Epithelial cell of proximal tubule (primary cell): ENCODE measurements around the gene NISCH. TPM values are rescaled to one million over a fixed set of nuclear protein-coding genes. Genes with fewer than 3 reads are reported as not detected.

ENCODE experiments used
- DNase-seq: peaks from one replicate; pipeline ENCODE4 v3.0.0-alpha.2; 2011; ENCODE audit warnings: low read depth
- H3K4me3 ChIP-seq: 2 replicates; pipeline ENCODE4 v1.5.1; 2011; ENCODE audit warnings: low read depth, mild to moderate bottlenecking, low read length
- total RNA-seq: library from RNA; depleted of rRNA; stranded (reverse); fragments of >200 nt; gene quantifications from 2 replicates; pipeline ENCODE4 v1.2.3, GENCODE V29; 2015
- TF ChIP-seq, protein P1 (sequence below): conservative IDR thresholded peaks from 2 replicates; pipeline ENCODE4 v1.5.1; 2012; ENCODE audit warnings: low read depth, mild to moderate bottlenecking, low read length

NISCH gene
- total RNA-seq, 1 donor from 2014 or later, result 40.8 TPM

DNA sequence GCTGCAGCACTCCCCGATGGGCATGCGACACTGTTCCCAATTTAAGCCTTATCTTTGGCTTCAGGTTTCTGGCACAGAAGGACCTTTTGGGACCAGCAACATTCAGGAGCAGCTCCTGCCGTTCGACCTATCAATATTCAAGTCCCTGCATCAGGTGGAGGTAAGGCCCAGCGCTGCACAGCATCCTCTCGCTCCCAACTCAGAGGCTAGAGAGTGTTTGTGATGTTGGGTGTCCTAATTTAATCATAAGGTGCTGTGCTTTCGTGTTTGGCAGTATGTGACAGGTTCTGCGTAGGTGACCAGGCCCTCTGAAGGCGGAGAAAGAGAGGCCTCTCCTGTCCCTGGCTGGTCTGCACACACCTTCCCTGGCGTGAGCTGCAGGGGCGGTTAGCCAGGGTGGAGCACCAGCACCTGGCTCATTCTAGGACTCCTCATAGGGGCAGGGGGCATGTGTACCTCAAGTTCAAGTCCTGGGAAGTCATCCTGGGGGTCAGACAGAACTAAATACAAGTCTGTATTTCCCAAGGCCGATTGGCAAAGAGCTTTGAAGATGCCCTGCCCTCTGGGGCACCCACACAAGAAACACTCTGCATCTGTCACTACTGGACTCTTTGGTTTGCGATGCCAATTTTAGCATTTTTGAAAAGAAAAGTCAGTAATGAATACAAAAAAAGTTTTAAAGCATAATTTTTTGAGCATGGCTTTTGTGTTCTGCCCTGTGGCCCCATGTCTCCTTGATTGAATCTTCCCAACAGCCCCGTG lies 17.0 kb downstream of the NISCH start:
- DNase-seq, result no peak
- TF ChIP-seq, protein P1, sequence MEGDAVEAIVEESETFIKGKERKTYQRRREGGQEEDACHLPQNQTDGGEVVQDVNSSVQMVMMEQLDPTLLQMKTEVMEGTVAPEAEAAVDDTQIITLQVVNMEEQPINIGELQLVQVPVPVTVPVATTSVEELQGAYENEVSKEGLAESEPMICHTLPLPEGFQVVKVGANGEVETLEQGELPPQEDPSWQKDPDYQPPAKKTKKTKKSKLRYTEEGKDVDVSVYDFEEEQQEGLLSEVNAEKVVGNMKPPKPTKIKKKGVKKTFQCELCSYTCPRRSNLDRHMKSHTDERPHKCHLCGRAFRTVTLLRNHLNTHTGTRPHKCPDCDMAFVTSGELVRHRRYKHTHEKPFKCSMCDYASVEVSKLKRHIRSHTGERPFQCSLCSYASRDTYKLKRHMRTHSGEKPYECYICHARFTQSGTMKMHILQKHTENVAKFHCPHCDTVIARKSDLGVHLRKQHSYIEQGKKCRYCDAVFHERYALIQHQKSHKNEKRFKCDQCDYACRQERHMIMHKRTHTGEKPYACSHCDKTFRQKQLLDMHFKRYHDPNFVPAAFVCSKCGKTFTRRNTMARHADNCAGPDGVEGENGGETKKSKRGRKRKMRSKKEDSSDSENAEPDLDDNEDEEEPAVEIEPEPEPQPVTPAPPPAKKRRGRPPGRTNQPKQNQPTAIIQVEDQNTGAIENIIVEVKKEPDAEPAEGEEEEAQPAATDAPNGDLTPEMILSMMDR, result no peak

DNA sequence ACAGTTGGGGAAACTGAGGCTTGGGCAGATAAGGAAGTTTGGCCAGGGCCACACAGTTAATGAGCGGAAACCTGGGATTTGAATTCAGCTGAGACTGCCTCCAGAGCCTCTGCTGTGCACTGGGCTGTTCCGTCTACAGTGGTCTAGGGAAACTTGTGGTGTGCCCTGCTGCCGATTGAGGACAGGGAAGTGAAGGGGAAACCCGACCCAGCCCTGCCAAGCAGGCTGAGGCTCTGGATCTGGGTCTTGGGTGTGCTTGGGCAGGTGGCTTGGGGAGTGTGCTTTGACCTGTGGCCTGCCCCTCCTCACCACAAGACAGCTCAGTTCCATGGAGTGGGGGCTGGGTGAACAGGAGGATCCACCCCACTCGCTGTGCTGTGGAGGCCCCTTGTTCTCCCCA lies 17.6 kb downstream of the NISCH start:
- H3K4me3 ChIP-seq, result no peak overlapping the region
- TF ChIP-seq, protein P1, result no peak
- DNase-seq, result no peak

More for the DNA sequence above, 17.0 kb downstream of the NISCH start:
- H3K4me3 ChIP-seq, result no peak overlapping the region

DNA sequence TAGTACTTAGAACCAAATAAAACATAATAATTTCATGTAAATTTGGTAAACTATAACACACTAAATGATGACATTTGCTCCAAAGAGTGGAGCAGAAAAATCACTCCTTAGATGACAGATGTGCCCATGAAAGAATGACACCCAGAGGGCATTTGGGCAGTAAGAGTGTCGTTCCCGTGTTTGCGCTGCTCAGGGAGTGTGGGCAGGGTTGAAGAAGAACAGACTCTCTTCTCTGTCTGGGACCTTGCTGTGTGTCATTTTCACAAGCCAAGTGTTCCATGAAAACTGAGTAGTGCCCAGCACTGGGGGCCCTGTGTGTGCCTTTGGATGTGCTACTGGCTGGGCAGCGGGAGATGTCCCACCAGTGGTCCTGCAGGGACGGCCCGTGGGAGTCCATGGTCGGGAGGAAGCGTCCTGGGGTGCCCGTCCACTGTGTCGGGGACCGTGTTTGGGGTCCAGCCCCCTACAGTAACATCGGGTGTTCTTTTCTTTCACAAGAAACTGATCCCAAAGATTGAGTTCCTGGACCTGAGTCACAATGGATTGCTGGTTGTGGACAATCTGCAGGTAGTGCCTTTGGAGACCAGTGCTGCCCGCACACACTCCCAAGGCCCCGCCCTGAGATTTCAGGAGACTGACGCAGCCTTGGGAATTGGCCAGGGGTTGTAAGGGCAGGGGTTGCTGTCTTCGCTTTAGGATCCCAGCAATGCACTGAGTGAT lies 21.8 kb downstream of the NISCH start:
- no peak for DNase-seq
- H3K4me3 ChIP-seq, result no peak overlapping the region
- TF ChIP-seq, protein P1, result no peak

DNA sequence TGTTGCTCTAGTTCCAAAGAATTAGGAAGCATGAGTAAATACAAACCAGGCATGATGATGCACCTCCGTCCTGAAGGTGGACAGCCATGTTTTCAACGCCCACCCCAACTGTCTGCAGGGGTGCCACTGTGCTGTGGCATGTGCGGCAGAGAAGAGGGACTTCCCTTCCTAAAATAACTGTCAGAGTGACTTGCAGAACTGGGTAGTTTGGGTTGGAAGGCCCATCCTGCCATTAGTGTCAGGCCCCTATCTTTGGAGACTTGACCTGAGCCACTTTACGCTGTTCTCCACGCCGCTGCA lies 22.3 kb downstream of the NISCH start:
- no peak overlapping the region for H3K4me3 ChIP-seq
- no peak for DNase-seq
- TF ChIP-seq, protein P1, result no peak

DNA sequence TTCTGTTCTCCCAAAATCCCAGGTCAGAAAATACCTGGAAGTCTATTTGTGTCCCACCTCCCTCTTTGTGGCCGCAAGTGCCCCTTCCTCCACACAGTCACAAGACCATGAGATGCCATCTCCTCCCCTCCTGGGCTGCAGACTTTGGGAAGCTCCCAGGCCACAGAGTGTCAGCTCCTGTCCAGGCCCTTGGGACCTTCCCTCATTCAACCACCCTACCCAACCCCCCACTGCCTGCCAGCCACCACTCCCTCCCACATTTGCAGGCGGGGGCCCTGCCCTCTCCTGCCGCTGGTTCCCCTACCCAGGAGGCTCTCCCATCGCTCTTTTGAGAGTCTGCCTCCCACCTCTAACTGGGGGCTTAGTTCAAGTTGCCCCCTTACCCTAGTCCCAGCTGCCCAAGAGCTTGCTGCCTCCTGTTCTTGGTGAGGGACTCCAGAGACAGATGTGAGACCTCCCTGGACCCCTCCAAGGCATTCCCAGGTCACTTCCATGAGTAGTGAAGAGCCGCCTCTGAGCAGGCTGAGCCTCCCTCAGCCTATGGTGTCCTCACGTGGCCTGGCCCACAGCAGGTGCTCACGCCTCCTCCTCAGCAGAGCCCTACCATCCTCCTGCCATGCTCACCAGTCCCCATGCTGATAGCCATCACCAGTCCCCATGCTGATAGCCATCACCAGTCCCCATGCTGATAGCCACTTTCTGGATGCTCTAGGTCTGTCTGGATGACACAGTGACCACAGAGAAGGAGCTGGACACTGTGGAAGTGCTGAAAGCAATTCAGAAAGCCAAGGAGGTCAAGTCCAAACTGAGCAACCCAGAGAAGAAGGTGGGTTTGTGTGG lies 23.9 kb downstream of the NISCH start:
- no peak overlapping the region for H3K4me3 ChIP-seq
- TF ChIP-seq, protein P1, result no peak
- no peak for DNase-seq

DNA sequence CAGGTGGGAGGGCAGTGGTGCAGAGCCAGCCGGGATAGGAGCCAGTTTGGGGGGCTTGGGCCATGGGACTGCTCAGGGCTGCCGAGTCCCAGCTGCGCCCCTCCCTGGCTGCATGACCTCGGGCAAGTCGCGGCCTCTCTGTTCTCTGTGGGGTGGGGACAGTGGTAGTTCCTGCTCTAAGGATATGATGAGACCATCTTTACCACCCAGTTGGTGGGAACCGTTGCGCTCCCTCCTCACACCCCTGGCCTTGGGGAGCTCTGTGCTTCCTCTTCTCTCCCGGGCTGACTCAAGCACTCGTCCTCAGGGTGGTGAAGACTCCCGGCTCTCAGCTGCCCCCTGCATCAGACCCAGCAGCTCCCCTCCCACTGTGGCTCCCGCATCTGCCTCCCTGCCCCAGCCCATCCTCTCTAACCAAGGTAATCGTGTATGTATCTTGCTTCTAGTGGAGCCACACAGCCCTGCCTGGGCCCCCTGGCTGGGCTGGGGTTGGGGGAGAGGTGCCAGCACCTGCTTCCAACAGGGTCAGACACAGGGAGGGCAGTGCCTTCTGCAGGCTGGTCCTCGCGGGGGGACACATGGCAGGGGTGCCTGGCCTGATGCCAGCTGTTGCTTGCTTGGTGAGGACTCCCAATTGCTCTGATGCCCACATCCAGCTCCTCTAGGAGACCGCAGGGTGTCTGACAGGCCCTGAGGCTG lies 24.6 kb downstream of the NISCH start:
- no peak for DNase-seq
- TF ChIP-seq, protein P1, result no peak
- no peak overlapping the region for H3K4me3 ChIP-seq
